ENCODE data around the gene P3R3URF.
A peak's percentile ranks its signal among the peaks of the same experiment; 100 is the strongest.
"Not testable (repeated sequence)": the region's sequence is repeated elsewhere in the genome, so short reads cannot be mapped to it uniquely, and the experiment has no call there.

The P3R3URF gene

DNA sequence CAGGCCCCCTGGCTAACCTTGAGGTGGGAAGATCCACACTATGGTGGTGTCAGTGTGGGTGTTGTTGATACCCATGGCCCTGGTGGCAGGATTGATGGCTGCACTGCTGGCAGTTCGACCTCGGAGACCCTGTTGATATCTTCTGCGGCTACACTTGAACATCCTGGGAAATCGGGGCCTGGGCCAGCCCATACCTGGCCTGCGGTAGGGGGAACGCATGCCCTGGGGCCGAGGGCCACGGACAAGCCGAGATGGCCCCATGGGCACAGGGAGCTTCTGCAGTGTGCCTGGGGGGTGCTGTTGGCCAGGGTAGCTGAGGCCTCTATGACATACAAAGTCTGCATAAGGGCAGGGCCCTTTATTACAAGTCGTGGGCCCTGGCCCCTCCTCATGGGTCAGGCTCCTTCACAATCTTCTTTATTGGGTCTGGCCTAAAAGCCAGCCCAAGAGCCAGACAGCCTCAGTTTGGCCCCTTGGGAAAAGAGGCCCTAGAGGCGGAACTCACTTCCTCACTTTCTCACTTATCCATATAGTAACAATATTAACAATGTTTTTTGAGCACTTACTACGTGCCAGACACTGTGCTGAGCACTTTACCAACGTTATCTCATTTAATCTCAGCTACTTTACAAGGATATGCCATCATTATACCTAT lies at the start of gene P3R3URF:
P3R3URF (minus strand) TSS at position 278 of the 655 bp plus-strand sequence; CDS start at position 261, 17 bp downstream.
- DNase-seq (ENCODE audit: low spot score): no peak

DNA sequence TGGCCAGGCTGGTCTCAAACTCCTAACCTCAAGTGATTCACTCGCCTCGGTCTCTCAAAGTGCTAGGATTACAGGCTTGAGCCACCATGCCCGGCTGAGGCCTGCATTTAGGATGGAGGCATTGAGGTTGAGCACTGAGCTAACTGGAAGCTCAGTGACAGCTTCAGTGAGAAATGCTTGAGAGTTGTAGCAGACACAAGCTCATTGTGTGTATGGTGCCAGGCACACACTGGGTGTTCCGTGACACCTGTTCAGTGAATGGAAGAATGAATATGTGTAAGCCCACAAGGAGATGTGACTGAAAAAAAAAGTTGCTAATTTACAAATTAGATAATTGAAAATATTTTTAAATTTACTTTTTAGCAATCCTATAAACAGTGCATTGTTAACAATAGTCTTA lies 48.7 kb upstream of the P3R3URF start:
- DNase-seq (ENCODE audit: low spot score): no peak

DNA sequence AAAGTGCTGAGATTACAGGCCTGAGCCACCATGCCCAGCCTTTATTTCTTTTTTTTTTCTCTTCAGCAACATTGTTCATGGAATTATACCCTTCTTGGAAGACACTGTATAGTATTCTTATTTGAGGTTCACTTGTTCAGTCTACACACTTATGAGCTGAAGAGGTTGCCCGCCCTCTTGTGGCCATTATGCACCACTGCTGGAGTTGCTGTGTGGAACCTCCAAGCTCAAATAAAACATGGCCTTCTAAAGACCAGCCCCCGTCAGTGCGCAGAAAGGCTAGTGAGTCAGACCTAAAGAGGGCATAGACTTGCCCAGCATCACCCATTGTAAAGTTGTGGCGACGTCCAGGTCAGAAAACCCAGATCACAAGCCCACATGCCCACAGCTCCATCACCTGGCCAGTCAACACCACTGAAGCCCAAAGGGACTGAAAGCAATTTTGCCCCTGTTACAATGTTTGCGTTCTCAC lies 47.2 kb upstream of the P3R3URF start:
- peak; percentile 82 for DNase-seq (ENCODE audit: low spot score)

DNA sequence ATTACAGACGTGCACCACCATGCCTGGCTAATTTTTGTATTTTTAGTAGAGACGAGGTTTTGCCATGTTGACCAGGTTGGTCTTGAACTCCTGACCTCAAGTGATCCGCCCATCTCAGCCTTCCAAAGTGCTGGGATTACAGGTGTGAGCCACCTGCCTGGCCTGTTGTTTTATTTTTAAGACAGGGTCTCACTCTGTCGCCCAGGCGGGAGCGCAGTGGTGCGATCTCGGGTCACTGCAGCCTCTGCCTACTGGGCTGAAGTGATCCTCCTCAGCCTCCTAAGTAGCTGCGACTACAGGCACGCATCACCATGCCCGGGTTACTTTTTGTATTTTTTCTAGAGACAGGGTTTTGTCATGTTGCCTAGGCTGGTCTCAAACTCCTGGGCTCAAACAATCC lies 46.8 kb upstream of the P3R3URF start:
- DNase-seq (ENCODE audit: low spot score): not testable (repeated sequence)

DNA sequence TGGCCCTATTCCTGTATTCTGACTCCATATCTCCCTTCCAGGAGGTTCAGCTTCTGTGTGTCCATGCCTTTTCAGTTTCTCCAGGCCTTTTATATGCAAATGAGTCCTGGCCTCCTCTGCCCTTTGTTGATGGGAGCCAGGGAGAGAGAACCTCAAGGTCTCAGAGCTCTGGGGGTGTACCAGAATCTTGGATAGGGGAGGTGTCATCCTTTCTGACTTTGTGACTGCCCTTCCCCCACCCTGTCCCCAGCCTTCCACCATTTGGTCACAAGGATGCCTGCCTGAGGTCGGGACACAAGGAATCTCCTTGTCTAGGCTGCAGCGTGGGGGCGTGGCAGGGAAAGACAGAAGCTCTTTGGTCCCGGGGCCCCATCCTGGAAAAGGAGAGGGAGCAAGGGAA lies 45.5 kb upstream of the P3R3URF start:
- DNase-seq (ENCODE audit: low spot score): no peak

DNA sequence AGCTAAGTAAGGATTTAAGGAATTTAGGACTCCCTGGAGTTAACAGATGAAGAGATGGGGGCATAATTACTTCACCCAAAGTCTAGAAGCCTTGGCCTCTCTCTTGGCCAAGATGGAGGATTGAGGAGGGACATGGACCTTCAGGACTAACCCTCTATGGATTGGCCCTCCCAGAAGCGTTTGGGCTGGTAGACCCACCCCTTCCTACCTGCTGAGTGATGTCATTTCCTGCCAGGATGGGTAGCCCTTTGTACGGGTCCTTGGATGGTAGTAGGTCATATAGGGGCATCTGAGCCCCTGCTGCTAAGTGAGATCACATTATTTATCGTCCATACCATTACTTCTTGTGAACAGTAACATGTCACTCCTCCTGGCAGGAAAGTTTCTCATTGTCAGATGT lies 44.5 kb upstream of the P3R3URF start:
- no peak for DNase-seq (ENCODE audit: low spot score)

DNA sequence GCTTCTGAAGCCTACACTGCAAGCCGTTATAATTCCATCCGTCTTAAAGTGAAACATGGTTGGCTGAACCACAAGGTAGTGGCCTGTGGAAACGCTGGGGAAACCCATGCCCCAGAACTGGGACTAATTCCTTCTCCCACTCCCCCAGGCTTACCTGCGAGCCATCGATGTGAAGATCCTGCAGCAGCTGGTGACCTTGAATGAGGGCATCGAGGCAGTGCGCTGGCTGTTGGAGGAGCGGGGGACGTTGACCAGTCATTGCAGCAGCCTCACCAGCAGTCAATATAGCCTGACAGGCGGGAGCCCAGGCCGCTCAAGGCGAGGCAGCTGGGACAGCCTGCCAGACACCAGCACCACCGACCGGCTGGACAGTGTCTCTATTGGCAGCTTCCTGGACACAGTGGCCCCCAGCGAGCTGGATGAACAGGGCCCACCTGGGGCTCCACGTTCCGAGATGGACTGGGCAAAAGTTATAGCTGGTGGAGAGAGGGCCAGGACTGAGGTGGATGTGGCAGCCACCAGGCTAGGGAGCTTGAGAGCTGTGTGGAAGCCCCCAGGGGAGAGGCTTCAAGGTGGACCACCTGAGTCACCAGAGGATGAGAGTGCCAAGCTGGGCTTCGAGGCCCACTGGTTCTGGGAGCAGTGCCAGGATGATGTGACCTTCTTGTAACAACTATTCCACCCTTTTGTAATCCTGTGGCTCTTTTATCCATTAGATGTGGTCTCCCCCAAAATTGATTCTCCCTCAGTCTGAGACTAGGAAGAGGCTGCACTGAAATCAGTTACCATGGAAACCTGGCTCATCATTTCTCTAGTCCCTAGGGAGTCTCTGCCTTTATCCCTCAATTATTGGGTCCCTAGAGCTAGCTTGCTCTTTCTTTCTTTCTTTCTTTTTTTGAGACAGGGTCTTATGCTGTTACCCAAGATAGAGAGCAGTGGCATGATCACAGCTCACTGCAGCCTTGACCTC lies 43.5 kb upstream of the P3R3URF start:
- DNase-seq (ENCODE audit: low spot score): no peak

DNA sequence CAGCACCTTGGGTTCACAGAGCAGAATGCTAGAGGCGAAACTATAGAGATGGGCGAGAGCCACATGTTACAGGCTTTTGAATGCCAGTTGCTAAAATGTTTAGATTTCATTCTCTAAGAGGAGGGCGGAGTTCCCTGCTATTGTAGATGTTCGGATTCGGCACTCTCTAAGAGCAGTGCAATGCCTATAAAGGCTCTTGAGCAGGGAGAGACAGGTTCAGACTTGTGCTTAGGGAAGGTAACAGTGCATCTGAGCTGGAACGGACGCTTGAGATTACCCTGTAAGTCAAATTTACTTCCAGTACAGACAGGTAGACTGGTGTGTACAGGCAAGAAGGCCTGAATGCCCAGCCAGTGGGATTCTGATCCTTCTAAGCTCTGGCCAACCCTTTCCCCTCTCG lies 42.2 kb upstream of the P3R3URF start:
- DNase-seq (ENCODE audit: low spot score): no peak

DNA sequence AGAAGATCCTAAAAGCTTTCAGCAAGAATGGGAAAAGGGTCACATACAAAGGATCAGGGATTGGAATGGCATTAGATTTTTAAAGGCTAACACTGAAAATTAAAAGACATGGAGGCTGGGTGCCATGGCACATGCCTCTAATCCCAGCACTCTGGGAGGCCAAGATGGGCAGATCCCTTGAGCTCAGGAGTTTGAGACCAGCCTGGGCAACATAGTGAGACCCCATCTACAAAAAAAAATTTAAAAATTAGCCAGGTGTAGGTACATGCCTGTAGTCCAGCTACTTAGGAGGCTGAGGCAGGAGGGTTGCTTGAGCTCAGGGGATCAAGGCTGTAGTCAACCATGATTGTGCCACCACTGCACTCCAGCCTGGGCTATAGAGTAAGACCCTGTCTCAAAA lies 39.2 kb upstream of the P3R3URF start:
- no peak for DNase-seq (ENCODE audit: low spot score)

DNA sequence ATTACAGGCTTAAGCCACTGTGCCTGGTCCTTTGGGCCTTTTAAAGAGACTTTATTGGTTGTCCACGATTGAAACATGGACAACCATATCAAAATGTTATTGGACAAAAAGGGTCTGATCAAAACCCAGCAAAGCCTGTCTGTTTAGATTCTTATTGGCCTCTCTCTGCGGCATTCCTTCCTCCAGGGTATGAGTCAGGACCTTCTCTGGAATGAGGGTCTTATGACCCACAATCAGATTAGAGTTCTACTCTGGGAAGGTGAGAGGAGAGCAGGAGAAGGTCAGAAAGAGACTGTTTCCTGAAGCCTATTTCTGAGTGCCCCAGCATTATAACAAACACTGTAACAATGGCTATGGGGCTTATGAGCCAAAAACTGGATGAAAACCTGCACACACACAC lies 34.8 kb upstream of the P3R3URF start:
- no peak for DNase-seq (ENCODE audit: low spot score)

DNA sequence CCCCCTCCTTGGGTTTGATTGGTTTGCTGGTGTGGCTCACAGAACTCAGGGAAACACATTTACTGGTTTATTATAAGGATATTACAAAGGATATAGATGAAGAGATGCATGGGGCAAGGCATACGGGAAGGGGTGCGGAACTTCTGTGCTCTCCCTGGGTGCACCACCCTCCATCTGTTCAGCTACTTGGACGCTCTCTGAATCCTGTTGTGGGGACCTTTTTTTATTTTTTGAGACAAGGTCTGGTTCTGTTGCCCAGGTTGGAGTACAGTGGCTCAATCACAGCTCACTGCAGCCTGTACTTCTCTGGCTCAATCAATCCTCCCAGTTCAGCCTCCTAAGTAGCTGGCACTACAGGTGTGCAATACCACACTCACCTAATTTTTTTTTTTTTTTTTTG lies 34.3 kb upstream of the P3R3URF start:
- DNase-seq (ENCODE audit: low spot score): no peak

DNA sequence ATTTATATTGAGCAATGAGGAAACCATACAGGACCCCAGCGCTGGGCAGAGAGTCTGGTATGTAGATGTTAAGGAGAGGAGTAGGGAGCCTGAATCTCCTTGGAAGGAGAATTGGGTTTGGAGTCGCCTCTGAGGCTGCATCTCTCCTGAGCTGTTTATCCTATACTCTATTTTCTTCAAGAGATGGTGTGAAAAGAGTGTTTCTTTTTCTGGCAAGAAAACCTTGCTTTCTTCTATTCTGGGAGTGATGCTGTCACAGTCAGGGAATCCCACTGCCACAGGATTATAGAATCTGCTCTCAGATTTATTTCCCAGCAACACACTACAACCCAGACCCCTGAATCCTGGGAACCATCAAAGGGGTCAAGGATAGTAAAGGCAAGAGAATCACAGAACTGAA lies 30.1 kb upstream of the P3R3URF start:
- DNase-seq (ENCODE audit: low spot score): no peak

DNA sequence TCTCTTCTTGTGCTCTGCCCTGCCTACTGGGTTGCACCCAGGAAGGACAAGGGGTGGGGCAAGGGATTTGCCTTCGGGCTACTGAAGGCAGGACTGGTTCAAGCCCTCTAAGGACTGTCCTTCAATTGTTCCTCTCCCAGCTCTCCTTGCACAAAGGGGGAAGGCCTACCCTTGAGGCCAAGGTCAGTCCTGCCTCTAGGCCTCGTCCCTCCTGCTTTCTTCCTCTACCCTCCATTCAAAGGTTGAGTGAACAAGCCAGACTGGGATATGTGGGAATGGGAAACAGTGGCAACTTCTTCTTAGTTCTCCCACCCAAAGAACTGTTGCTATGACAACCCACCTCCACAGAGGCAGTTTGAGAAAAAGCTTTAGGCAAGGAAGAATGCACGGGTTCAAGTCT lies 29.5 kb upstream of the P3R3URF start:
- no peak for DNase-seq (ENCODE audit: low spot score)

DNA sequence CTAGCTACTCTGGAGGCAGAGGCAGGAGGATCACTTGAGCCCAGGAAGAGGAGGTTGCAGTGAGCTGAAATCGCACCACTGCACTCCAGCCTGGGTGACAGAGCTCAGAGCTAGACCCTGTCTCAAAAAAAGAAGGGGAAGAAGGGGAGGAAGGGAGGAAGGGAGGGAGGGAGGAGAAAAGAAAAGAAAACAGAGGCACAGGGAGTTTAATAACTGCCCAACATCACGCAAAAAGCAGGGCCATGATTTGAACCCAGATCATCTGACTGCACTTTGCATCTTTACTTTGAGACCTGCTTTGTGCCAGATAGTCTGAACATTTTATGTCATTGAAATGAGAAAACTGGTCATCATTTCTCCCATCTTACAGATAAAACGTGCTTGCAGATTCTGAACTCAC lies 28.9 kb upstream of the P3R3URF start:
- DNase-seq (ENCODE audit: low spot score): no peak

DNA sequence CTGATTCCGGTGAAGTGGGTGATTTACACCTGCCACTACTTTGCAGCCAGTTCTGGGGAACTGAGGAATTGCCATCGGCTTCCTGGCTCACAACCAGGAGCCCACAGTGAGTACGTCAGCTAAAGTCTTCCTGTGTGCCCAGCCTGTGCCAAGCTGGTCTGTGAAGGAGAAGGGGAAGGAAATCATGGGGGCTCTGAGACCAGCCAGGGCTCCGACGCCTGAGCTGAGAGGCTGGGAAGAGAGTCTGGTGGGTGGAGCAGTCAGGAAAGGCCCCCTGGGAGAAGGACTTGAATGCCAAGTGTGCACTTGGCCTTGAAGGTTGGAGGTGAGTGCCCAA lies 28.1 kb upstream of the P3R3URF start:
- no peak for DNase-seq (ENCODE audit: low spot score)

DNA sequence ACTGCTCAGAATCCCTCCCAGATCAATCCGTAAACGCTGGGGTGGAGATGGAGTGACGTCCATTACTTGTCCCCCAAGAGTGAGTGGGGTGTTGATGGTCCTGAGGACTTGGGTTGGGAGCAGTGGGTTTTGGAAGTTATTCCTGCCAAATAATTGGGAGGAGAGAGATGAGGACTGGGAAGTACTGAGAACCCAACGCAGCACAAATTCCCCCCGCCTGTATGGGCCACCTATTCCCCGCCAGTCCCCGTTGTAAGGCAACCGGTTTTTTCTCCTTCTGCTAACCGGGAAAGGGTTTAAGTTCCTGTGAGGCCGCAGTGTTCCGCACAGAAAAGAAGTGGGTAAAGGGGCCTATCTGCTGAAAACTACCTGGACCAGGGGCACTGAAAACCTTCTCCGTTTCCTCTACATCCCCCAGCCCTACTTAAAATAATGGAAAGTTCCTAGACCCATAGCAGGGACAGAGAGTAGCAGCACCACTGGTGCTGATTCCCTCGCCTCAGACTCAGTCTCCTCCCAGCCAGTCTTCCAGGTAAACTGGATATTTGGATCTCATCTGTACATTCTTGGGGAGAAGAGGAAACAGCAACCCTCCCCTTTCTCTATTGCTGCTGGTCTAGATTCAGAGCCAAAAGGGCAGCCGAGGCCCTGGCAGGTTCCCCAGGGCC lies 27.6 kb upstream of the P3R3URF start:
- DNase-seq (ENCODE audit: low spot score): no peak

DNA sequence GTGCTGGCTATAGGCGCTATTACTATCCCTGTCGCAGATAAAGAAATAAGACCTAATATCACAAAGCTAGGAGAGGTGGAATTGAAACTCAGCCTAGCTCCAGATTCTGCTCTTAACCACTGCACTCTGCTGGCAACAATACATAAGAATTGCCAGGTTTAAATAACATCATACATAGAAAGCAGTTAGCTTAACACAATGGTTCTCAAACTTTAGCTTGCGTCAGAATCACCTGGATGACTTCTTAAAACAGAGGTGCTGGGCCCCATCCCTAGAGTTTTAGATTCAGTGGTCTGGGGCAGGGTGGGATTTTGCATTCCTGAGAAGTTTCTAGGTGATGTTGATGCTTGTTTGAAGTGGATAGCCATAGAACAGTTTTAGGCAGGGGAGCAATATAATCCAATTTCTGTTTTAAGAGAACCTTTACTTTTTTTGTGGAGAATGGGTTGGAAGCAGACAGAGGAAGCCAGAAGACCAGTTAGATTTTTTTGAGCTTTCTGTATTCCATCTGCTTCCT lies 23.0 kb upstream of the P3R3URF start:
- no peak for DNase-seq (ENCODE audit: low spot score)

DNA sequence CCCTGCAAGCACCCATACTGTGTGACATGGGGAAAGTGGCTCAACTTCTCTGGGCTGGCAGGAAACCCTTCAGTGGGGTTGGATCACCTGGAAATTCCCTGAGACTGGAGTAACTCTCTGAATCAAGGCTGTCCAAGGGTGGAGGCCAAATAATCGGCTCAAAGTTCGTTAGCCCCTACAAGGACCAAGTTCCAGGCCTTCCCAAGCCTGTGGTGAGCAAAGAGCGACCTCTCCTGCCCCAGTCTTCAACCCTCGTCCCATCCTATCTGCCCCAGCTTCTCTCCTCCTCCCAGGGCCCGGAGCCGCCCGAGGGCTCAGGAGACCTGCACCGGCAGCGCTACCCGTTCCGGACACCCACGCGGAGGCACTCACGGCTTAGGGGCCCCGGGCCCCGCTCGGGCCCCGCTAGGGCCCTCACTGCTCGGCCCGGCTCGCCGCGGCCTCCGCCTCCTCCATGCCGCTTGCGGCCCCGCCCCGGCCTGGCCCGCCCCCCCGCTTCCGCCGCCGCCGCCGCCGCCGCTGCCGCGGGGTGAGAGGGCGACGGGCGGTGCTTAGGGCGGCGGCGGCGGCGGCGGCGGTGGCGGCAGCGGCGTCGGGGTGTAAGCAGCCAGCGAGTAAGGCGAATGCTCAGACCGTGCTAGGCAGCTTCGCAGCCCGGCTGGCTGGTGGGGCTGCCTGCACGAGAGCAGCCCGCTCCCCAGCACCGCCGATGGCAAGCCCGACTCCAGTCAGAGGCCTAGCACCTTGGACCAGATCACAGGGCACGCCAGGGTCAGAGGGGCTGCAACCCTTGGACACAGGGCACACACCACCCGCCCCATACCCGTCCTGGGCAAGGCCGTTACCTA lies 21.9 kb upstream of the P3R3URF start, which contains the start of gene POMGNT1:
POMGNT1 (minus strand) TSS at position 471 of the 848 bp plus-strand sequence. CDS start 613 bp downstream, outside the sequence.
- peak; percentile 97 for DNase-seq (ENCODE audit: low spot score)

DNA sequence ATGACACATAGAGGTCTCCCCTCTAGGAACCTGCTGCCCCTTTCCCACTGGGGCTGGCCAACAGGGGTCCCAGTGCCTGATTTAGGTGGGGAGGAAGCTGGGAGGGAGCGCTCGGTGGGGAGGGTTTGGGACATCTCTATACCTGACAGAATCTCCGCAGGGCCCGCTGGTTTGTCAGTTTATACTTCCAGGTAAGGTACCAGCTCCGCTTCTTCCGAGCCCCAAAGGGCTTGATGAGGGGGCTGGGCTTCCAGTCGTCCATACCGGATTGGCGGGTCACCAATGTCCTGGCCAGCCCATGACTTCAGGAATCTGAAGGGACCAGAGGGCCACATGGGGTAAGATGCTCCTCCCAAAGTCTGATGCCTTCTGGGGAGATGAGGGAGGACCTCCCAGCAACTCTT lies 21.3 kb upstream of the P3R3URF start:
- DNase-seq (ENCODE audit: low spot score): peak; percentile 29

DNA sequence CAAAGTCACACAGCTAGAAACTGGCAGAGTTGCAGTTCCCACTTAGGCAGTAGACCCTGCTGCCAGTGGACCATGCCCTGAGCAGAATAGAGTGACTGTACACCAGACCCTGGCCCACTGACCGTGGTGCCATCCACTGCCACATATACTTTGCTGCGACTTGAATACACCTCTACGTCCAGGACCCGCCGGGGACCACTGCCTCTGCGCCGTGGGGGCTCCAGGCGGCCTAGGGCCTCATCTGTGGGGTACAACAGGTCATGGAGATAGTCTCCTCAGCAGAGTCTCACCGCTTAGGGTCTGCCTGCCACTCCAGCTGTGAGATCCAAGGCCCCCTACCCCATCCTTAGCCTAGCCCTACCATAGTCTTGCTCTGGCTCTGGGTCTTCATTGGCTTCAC lies 20.3 kb upstream of the P3R3URF start:
- no peak for DNase-seq (ENCODE audit: low spot score)

DNA sequence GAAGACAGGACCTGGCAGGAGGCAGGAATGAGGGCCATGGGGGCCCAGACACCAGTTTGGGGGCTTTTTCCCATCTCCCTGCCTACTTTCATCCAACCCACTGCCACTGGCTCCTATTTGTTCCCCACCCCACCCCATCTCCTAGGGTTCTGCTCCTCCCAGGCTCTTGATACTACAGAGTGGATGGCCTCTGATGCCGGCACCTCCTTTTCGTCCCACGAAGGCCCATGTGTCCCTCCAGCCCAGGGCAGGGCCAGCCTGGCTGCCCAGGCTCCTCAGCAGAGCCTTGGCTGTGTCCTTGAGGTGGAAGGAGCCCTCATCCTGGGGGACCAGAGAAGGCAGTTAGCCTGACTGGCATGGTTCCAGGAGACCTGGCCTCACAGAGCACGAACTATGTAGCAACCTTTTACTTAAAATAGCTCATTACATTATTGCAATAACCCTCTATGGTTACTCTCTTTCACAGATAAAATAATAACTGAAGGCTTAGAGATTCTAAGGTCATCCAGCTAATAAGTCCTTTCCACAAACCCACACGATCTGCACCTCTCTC lies 18.4 kb upstream of the P3R3URF start:
- DNase-seq (ENCODE audit: low spot score): no peak

Measured in GM03348 (cell line).